HL-60 (cell line): ENCODE measurements around the gene ATG101.

Experiments used
- DNase-seq, 2 experiments: peaks; one replicate each; pipeline ENCODE4 v3.0.0-alpha.2; 2010 to 2020; ENCODE audit warnings: low read depth in 1 of 2, low spot score in 1 of 2
- H3K27ac ChIP-seq: fragments of 250-450 bp; sonication (Bioruptor Pico); replicated peaks from 2 replicates; pipeline ENCODE4 v1.5.1; 2020; ENCODE audit warnings: mild to moderate bottlenecking, moderate library complexity
- H3K27me3 ChIP-seq: fragments of 250-450 bp; sonication (Bioruptor Pico); 2 replicates; pipeline ENCODE4 v1.5.1; 2021; ENCODE audit warnings: mild to moderate bottlenecking, moderate library complexity; ENCODE audit not compliant: insufficient read depth, poor library complexity, severe bottlenecking
- H3K4me3 ChIP-seq: replicated peaks from 2 replicates; pipeline ENCODE4 v1.5.1; 2011; ENCODE audit warnings: mild to moderate bottlenecking, control low read depth, low read length; ENCODE audit not compliant: insufficient read depth
- GABPA ChIP-seq: IDR thresholded peaks from 2 replicates; pipeline ENCODE4 v1.6.1; 2012; ENCODE audit warnings: low read depth
- POLR2AphosphoS5 ChIP-seq: IDR thresholded peaks from 2 replicates; pipeline ENCODE4 v1.6.1; 2012; ENCODE audit warnings: low read depth
- REST ChIP-seq: IDR thresholded peaks from 2 replicates; pipeline ENCODE4 v1.6.1; 2012; ENCODE audit warnings: low read depth; ENCODE audit not compliant: insufficient replicate concordance
- SPI1 ChIP-seq: IDR thresholded peaks from 2 replicates; pipeline ENCODE4 v1.6.1; 2012; ENCODE audit warnings: low read depth, mild to moderate bottlenecking, borderline replicate concordance
- TF ChIP-seq, protein P1 (sequence below): IDR thresholded peaks from one replicate; pipeline ENCODE4 v1.5.1; 2011; ENCODE audit warnings: low read length, control low read depth, inconsistent platforms; ENCODE audit not compliant: insufficient read depth

Gene ATG101

GRCh38 chr12:52032804-52033445, 36.9 kb upstream of the ATG101 start:
- 0 out of 2 replicates have a peak overlapping the region, but pooled peaks have one; percentile 22 for H3K27ac ChIP-seq
- TF ChIP-seq POLR2AphosphoS5 (no peak), SPI1 (no peak), REST (no peak), GABPA (no peak)
- TF ChIP-seq, protein P1, sequence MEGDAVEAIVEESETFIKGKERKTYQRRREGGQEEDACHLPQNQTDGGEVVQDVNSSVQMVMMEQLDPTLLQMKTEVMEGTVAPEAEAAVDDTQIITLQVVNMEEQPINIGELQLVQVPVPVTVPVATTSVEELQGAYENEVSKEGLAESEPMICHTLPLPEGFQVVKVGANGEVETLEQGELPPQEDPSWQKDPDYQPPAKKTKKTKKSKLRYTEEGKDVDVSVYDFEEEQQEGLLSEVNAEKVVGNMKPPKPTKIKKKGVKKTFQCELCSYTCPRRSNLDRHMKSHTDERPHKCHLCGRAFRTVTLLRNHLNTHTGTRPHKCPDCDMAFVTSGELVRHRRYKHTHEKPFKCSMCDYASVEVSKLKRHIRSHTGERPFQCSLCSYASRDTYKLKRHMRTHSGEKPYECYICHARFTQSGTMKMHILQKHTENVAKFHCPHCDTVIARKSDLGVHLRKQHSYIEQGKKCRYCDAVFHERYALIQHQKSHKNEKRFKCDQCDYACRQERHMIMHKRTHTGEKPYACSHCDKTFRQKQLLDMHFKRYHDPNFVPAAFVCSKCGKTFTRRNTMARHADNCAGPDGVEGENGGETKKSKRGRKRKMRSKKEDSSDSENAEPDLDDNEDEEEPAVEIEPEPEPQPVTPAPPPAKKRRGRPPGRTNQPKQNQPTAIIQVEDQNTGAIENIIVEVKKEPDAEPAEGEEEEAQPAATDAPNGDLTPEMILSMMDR = no peak
- peak overlapping the region; percentile 27 for H3K4me3 ChIP-seq
- peaks cover 3% of the 10 kb centered on the region for H3K27me3 ChIP-seq
- peak; percentile 79 to 94 for DNase-seq

DNA sequence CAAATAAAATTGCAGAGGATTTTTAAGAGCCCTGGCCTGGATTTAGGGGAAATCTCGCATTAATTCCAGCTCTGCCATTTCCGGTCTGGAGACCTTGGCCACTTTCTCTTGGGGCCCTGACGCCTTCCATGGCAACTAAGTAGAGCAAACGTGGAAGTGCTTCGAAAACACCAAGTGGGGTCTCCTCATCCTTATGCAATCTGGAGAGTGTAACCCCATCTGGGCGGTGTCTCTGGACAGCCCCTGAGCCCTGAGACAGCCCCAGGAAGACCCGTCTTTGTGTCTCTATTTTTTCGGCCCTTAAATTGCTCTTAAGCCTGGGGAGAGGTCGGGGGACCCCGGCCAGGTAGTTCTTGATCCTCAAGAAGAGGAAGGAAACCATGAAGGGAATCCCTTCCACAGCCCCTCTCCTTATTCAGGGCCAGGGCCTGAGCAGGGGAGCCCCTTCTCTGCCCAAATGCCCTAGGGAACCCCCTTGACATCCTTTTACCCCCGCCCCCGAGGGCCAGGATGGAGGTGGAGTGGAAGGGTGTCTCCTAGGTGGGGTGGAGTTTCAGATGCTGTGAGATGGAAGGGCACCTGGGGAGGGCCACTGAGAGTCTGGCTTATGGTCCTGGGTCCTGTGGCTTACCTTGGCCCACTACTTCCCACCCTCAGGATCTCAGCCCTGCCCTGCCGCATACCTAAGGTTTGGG, 36.2 kb upstream of the ATG101 start:
- TF ChIP-seq SPI1 = no peak
- no peak for TF ChIP-seq REST
- TF ChIP-seq, protein P1 = no peak
- no peak for TF ChIP-seq POLR2AphosphoS5
- TF ChIP-seq GABPA = no peak
- peak overlapping the region; percentile 27 for H3K4me3 ChIP-seq
- peaks cover 3% of the 10 kb centered on the region for H3K27me3 ChIP-seq
- no peak overlapping the region for H3K27ac ChIP-seq
- no peak for DNase-seq

DNA sequence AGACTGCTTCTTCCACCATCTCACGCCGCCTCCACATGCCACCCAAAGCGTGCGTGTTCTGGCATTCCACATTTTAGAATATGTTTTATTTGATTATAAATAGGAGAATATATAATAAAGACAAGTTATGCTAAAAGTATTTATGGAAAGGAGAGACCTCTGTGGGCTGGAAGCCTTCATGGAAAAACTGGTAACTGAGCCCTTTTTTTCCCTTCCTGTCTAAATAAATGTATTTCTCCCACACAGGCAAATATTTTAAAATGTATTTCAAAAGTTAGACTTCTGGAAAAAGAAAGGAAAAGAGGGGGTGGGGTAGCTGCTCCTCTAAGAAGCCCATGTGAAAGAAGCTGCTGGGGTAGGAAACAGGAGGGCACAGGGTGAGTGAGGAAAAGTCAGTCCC, 34.6 kb upstream of the ATG101 start:
- DNase-seq = no peak
- TF ChIP-seq SPI1 (no peak), GABPA (no peak), POLR2AphosphoS5 (no peak), REST (no peak)
- TF ChIP-seq, protein P1 = no peak
- Histone ChIP-seq H3K27me3 (peaks cover 3% of the 10 kb centered on the region), H3K4me3 (no peak overlapping the region), H3K27ac (no peak overlapping the region)
